IMR-90 (cell line): Measurements from ENCODE around the gene MTM1. TPM values are rescaled to one million over a fixed set of nuclear protein-coding genes. Genes with fewer than 3 reads are reported as not detected.

Experiments
- ATAC-seq: fragments of 200-7000 bp; cut with Tn5 transposase; 2 replicates; pipeline ENCODE4 v1.9.1; 2020; ENCODE audit warnings: low read depth, mild to moderate bottlenecking, moderate library complexity
- BruUV-seq: library from RNA; stranded (reverse); fragments of 400-500 nt; replicated peaks from 2 replicates; lab custom pipeline; 2021; lab: Mats Ljungman, UMichigan
- CTCF ChIA-PET: fragments of 300-600 bp; formaldehyde crosslinking; extraction: SDS; loops from one replicate; lab custom pipeline; 2021; ENCODE audit warnings: antibody characterized with exemption; lab: Yijun Ruan, JAX
- POLR2A ChIA-PET: fragments of 300-600 bp; sonication (Branson Sonifier 250); formaldehyde crosslinking; loops from one replicate; lab custom pipeline; 2022; ENCODE audit warnings: antibody characterized with exemption; ENCODE audit not compliant: unreplicated experiment; lab: Charles Lee
- DNase-seq: peaks from one replicate; pipeline ENCODE4 v3.0.0; 2013
- H2AFZ ChIP-seq: replicated peaks from 2 replicates; pipeline ENCODE3; 2013; ENCODE audit warnings: low read length, mild to moderate bottlenecking; ENCODE audit not compliant: poor library complexity
- H2AK5ac ChIP-seq: 2 replicates; pipeline ENCODE4 v1.6.1; 2013; ENCODE audit warnings: low read depth, low read length, inconsistent platforms
- H2AK9ac ChIP-seq: replicated peaks from 2 replicates; pipeline ENCODE3; 2013; ENCODE audit warnings: mild to moderate bottlenecking, low read depth, low read length, moderate library complexity; ENCODE audit not compliant: poor library complexity
- H2BK120ac ChIP-seq: 2 replicates; pipeline ENCODE4 v1.6.1; 2013; ENCODE audit warnings: low read depth, low read length, inconsistent platforms
- H2BK15ac ChIP-seq: 3 replicates; pipeline ENCODE4 v1.6.1; 2013; ENCODE audit warnings: low read depth, low read length, inconsistent platforms
- H2BK20ac ChIP-seq: 2 replicates; pipeline ENCODE4 v1.6.1; 2013; ENCODE audit warnings: low read depth, mild to moderate bottlenecking, inconsistent platforms, low read length, moderate library complexity
- H2BK5ac ChIP-seq: 2 replicates; pipeline ENCODE4 v1.6.1; 2013; ENCODE audit warnings: mild to moderate bottlenecking, low read depth, low read length, inconsistent platforms; ENCODE audit not compliant: poor library complexity, severe bottlenecking
- H3K14ac ChIP-seq: replicated peaks from 2 replicates; pipeline ENCODE4 v1.6.1; 2013; ENCODE audit warnings: low read depth, low read length, inconsistent platforms
- H3K18ac ChIP-seq: 2 replicates; pipeline ENCODE4 v1.6.1; 2013; ENCODE audit warnings: low read depth, low read length, control low read depth
- H3K23ac ChIP-seq: 2 replicates; pipeline ENCODE4 v1.6.1; 2013; ENCODE audit warnings: low read depth, low read length, inconsistent platforms
- H3K27ac ChIP-seq: 2 replicates; pipeline ENCODE4 v1.5.1; 2013; ENCODE audit warnings: mild to moderate bottlenecking, control low read depth, low read length; ENCODE audit not compliant: insufficient read depth
- H3K27me3 ChIP-seq: 2 replicates; pipeline ENCODE4 v1.6.1; 2013; ENCODE audit warnings: low read length; ENCODE audit not compliant: control insufficient read depth, insufficient read depth
- H3K36me3 ChIP-seq: 2 replicates; pipeline ENCODE4 v1.6.1; 2013; ENCODE audit warnings: low read length, mixed read lengths; ENCODE audit not compliant: control insufficient read depth, insufficient read depth
- H3K4ac ChIP-seq: 2 replicates; pipeline ENCODE4 v1.6.1; 2013; ENCODE audit warnings: low read depth, low read length, inconsistent platforms
- H3K4me1 ChIP-seq: 2 replicates; pipeline ENCODE4 v1.6.1; 2013; ENCODE audit warnings: low read length, mixed read lengths; ENCODE audit not compliant: control insufficient read depth, insufficient read depth
- H3K4me2 ChIP-seq: 2 replicates; pipeline ENCODE4 v1.6.1; 2013; ENCODE audit warnings: low read depth, mild to moderate bottlenecking, control low read depth, low read length, moderate library complexity
- H3K4me3 ChIP-seq: 2 replicates; pipeline ENCODE4 v1.5.1; 2013; ENCODE audit warnings: low read depth, mild to moderate bottlenecking, control low read depth, low read length, moderate library complexity; ENCODE audit not compliant: insufficient read depth
- H3K56ac ChIP-seq: 2 replicates; pipeline ENCODE4 v1.6.1; 2013; ENCODE audit warnings: low read length, inconsistent platforms; ENCODE audit not compliant: insufficient read depth; ENCODE audit errors: extremely low read depth
- H3K79me1 ChIP-seq, 2 experiments: 2 replicates each; pipeline ENCODE4 v1.6.1; 2013; ENCODE audit warnings: low read length in 2 of 2, inconsistent platforms in 1 of 2, low read depth in 1 of 2
- H3K9ac ChIP-seq: 2 replicates; pipeline ENCODE4 v1.6.1; 2013; ENCODE audit warnings: low read depth, low read length, control low read depth
- H3K9me1 ChIP-seq: 2 replicates; pipeline ENCODE4 v1.6.1; 2013; ENCODE audit warnings: low read length, inconsistent platforms; ENCODE audit not compliant: insufficient read depth
- H3K9me3 ChIP-seq: 2 replicates; pipeline ENCODE4 v1.6.1; 2013; ENCODE audit warnings: low read length; ENCODE audit not compliant: control insufficient read depth, insufficient read depth
- H4K20me1 ChIP-seq: 2 replicates; pipeline ENCODE4 v1.6.1; 2013; ENCODE audit warnings: low read length, inconsistent platforms; ENCODE audit not compliant: insufficient read depth
- H4K5ac ChIP-seq: 2 replicates; pipeline ENCODE4 v1.6.1; 2013; ENCODE audit warnings: mild to moderate bottlenecking, low read depth, low read length, control low read depth
- H4K8ac ChIP-seq, 2 experiments: 2 replicates each; pipeline ENCODE4 v1.6.1; 2013; ENCODE audit warnings: low read depth in 2 of 2, low read length in 2 of 2, control low read depth in 1 of 2, inconsistent platforms in 1 of 2
- H4K91ac ChIP-seq: 2 replicates; pipeline ENCODE4 v1.6.1; 2013; ENCODE audit warnings: low read depth, low read length, inconsistent platforms; ENCODE audit not compliant: insufficient read depth
- CEBPB ChIP-seq: IDR thresholded peaks from 2 replicates; pipeline ENCODE4 v1.6.1; 2012; ENCODE audit warnings: low read depth, low read length, improper control_type of control experiment
- CHD1 ChIP-seq: IDR thresholded peaks from 2 replicates; pipeline ENCODE4 v1.6.1; 2012; ENCODE audit warnings: low read depth, low read length, improper control_type of control experiment
- MAFK ChIP-seq: IDR thresholded peaks from 2 replicates; pipeline ENCODE4 v1.6.1; 2012; ENCODE audit warnings: low read depth, low read length, improper control_type of control experiment
- MAZ ChIP-seq: IDR thresholded peaks from 2 replicates; pipeline ENCODE4 v1.6.1; 2012; ENCODE audit warnings: low read depth, mild to moderate bottlenecking, low read length, improper control_type of control experiment, moderate library complexity, borderline replicate concordance
- MXI1 ChIP-seq: IDR thresholded peaks from 2 replicates; pipeline ENCODE4 v1.6.1; 2012; ENCODE audit warnings: low read depth, mild to moderate bottlenecking, low read length, moderate library complexity, borderline replicate concordance
- NFE2L2 ChIP-seq: fragments of 150-350 bp; IDR thresholded peaks from 2 replicates; pipeline ENCODE4 v1.6.1; 2016; ENCODE audit warnings: low read depth, mild to moderate bottlenecking, low read length
- POLR2A ChIP-seq: IDR thresholded peaks from 2 replicates; pipeline ENCODE4 v1.6.1; 2012; ENCODE audit warnings: mild to moderate bottlenecking, low read depth, low read length
- RAD21 ChIP-seq: IDR thresholded peaks from 2 replicates; pipeline ENCODE4 v1.6.1; 2012; ENCODE audit warnings: low read length, improper control_type of control experiment
- SMC3 ChIP-seq: fragments of 150-350 bp; IDR thresholded peaks from 2 replicates; pipeline ENCODE4 v1.6.1; 2016; ENCODE audit warnings: low read depth, mild to moderate bottlenecking, antibody characterized with exemption, low read length, moderate library complexity
- WGBS, 2 experiments: methylation state at CpG; one replicate each; pipeline versions ENCODE4 v1.1.5 to v1.1.7; 2013; ENCODE audit warnings: missing lambda C conversion rate in 2 of 2; ENCODE audit not compliant: insufficient read length in 1 of 2; ENCODE audit errors: extremely low coverage in 2 of 2; 5-methylcytosine and 5-hydroxymethylcytosine counted together
- dilution Hi-C: fragments of 300-500 bp; cut with HindIII; formaldehyde crosslinking; loops from one replicate; pipeline ENCODE4 v1.14.3; 2018; ENCODE audit warnings: low sequenced_read_pairs; ENCODE audit not compliant: unreplicated experiment
- in situ Hi-C: fragments of 300-500 bp; cut with MboI; formaldehyde crosslinking; loops from 3 replicates; pipeline ENCODE4 v1.14.3; 2019; ENCODE audit warnings: low sequenced_read_pairs, inconsistent platforms, mixed read lengths
- intact Hi-C: fragments of 100-400 bp; cut with micrococcal nuclease; formaldehyde crosslinking; loops from 2 replicates; pipeline ENCODE4 v1.10.0; 2022
- polyA plus RNA-seq, 3 experiments: library from polyadenylated mRNA; depleted of rRNA; stranded (reverse); fragments of >200 nt; gene quantifications; 2 replicates each; pipeline ENCODE4 v1.2.3, GENCODE V29; 2012; ENCODE audit warnings: low replicate concordance in 1 of 3
- total RNA-seq: library from RNA; depleted of rRNA; stranded (reverse); fragments of >200 nt; gene quantifications from 2 replicates; pipeline ENCODE4 v1.2.3, GENCODE V29; 2012
- TF ChIP-seq, protein P1 (sequence below): fragments of 150-350 bp; IDR thresholded peaks from 2 replicates; pipeline ENCODE4 v1.6.1; 2017; ENCODE audit warnings: mild to moderate bottlenecking, antibody characterized with exemption, low read length, low read depth
- TF ChIP-seq, protein P2 (sequence below): fragments of 150-350 bp; IDR thresholded peaks from 2 replicates; pipeline ENCODE4 v1.6.1; 2016; ENCODE audit warnings: low read depth, mild to moderate bottlenecking, low read length, moderate library complexity, borderline replicate concordance
- TF ChIP-seq, protein P3 (sequence below): conservative IDR thresholded peaks from 2 replicates; pipeline ENCODE4 v1.5.1; 2012; ENCODE audit warnings: mild to moderate bottlenecking, low read depth, low read length, improper control_type of control experiment

Gene MTM1
- total and polyA plus RNA-seq, 2 of the 4 experiments (the other 2 are of a cell fraction), result 3.8 to 5.6 TPM

DNA sequence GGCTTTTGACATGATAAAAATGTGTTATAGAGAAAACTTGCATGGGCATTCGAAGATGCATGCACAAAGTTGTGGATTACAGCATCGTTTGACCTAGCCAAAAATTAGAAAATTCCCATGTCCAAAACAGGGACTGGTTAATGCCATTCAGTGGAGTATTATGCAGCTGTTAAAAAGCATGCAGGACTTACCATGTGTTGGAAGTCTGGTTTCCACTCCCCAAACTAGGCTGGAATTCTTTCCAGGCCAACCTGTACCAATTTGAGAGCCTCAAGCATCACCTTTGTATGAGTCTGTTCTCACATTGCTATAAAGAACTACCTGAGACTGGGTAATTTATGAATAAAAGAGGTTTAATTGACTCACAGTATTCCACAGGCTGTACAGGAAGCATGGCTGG, 45.9 kb upstream of the MTM1 start (continued):
- TF ChIP-seq MAZ (no peak), RAD21 (no peak)

DNA sequence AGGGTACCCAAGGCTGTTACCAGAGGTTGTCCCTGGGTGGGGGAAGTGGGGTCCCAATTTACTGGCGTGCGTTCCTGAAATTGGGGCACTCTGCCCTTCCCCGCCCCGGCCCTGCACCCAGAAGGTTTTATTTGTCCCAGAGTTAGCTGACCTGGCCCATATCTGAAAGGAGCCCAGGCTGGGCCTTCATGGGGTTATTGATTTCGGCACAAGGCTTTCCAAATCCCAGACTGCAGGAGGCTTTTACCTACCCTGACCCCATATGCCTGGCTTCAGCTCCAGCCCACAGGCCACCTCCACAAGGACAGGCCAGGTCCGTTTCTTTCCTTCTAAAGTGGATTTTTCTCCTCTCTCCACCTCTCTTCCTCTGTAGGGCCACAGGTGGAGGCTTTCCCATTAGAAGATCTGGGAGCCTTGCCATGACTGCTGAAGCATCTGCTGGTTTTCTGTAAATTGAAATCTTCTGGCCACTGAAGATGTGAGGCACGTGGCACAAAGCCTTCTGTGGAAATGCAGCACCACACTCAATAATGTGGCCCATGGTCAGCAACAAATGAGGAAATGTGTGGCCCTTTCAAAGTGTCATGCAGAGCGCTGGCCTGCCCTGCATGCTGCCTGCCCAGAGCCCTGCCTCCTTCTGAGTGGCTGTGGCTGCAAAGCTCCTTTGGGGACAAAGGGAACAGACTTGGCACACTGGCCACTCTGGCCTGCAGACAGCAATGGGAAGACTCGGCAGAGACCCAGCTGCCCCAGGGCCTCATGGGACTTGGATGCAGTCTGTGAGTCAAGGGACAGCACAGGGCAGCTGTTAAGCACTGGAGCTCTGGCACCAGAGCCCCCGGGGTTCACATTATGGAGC, 43.1 kb upstream of the MTM1 start:
- 70% methylated on average over 5 of the region's 10 CpGs; no CpG with 5 or more reads in 1 of the 2 experiments for WGBS, 2 experiments
- H3K79me1 ChIP-seq, result no peaks in the 10 kb centered on the region
- no peak overlapping the region for H3K9ac ChIP-seq
- in situ Hi-C loops (no loop called here), dilution Hi-C loops (no loop called here), intact Hi-C loops (no loop called here)
- DNase-seq (no peak), ATAC-seq (no peak)
- no peak overlapping the region for H3K4me2 ChIP-seq
- no peak overlapping the region for H4K91ac ChIP-seq
- no peak overlapping the region for H2BK15ac ChIP-seq
- no peak overlapping the region for H2BK120ac ChIP-seq
- H3K4ac ChIP-seq, result no peak overlapping the region
- no peak overlapping the region for H2AFZ ChIP-seq
- no peak overlapping the region for H4K5ac ChIP-seq
- no peak overlapping the region for H2BK5ac ChIP-seq
- no peak overlapping the region for H3K27ac ChIP-seq
- ChIA-PET CTCF (no interaction called here), POLR2A (no interaction called here)
- no peaks in the 10 kb centered on the region for H3K4me1 ChIP-seq
- H2BK20ac ChIP-seq, result no peak overlapping the region
- no peak overlapping the region for H3K14ac ChIP-seq
- no peak overlapping the region for H3K18ac ChIP-seq
- no TSS peak for BruUV-seq
- no peak overlapping the region for H2AK5ac ChIP-seq
- no peaks in the 10 kb centered on the region for H3K36me3 ChIP-seq
- no peak overlapping the region for H4K8ac ChIP-seq
- H3K9me3 ChIP-seq, result no peaks in the 10 kb centered on the region; the same call in 1 of the 2 replicates
- no peak overlapping the region for H2AK9ac ChIP-seq
- no peak overlapping the region for H3K4me3 ChIP-seq
- no peaks in the 10 kb centered on the region; the same call in none of the 2 replicates for H3K27me3 ChIP-seq
- H3K9me1 ChIP-seq, result no peaks in the 10 kb centered on the region
- H4K20me1 ChIP-seq, result no peaks in the 10 kb centered on the region
- no peak overlapping the region for H3K56ac ChIP-seq
- H3K23ac ChIP-seq, result no peak overlapping the region
- TF ChIP-seq, protein P1, sequence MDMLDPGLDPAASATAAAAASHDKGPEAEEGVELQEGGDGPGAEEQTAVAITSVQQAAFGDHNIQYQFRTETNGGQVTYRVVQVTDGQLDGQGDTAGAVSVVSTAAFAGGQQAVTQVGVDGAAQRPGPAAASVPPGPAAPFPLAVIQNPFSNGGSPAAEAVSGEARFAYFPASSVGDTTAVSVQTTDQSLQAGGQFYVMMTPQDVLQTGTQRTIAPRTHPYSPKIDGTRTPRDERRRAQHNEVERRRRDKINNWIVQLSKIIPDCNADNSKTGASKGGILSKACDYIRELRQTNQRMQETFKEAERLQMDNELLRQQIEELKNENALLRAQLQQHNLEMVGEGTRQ, result no peak
- TF ChIP-seq MXI1, result no peak
- no peak for TF ChIP-seq CHD1
- TF ChIP-seq SMC3, result no peak
- TF ChIP-seq POLR2A, result no peak
- no peak for TF ChIP-seq CEBPB
- TF ChIP-seq NFE2L2, result no peak
- TF ChIP-seq RAD21, result no peak
- TF ChIP-seq, protein P2, sequence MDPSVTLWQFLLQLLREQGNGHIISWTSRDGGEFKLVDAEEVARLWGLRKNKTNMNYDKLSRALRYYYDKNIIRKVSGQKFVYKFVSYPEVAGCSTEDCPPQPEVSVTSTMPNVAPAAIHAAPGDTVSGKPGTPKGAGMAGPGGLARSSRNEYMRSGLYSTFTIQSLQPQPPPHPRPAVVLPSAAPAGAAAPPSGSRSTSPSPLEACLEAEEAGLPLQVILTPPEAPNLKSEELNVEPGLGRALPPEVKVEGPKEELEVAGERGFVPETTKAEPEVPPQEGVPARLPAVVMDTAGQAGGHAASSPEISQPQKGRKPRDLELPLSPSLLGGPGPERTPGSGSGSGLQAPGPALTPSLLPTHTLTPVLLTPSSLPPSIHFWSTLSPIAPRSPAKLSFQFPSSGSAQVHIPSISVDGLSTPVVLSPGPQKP, result no peak
- no peak for TF ChIP-seq MAZ
- TF ChIP-seq, protein P3, sequence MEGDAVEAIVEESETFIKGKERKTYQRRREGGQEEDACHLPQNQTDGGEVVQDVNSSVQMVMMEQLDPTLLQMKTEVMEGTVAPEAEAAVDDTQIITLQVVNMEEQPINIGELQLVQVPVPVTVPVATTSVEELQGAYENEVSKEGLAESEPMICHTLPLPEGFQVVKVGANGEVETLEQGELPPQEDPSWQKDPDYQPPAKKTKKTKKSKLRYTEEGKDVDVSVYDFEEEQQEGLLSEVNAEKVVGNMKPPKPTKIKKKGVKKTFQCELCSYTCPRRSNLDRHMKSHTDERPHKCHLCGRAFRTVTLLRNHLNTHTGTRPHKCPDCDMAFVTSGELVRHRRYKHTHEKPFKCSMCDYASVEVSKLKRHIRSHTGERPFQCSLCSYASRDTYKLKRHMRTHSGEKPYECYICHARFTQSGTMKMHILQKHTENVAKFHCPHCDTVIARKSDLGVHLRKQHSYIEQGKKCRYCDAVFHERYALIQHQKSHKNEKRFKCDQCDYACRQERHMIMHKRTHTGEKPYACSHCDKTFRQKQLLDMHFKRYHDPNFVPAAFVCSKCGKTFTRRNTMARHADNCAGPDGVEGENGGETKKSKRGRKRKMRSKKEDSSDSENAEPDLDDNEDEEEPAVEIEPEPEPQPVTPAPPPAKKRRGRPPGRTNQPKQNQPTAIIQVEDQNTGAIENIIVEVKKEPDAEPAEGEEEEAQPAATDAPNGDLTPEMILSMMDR, result no peak
- no peak for TF ChIP-seq MAFK
